Endothelial cell of umbilical vein (primary cell): ENCODE data around the gene PCDHGA8. TPM values are rescaled to one million over a fixed set of nuclear protein-coding genes. Genes with fewer than 3 reads are reported as not detected.

ENCODE experiments used
- BruUV-seq: library from RNA; stranded (reverse); fragments of 400-500 nt; replicated peaks from 2 replicates; lab custom pipeline; 2021; lab: Mats Ljungman, UMichigan
- CTCF ChIA-PET: fragments of 300-600, 350-600 bp; sonication (Branson Sonifier 250); formaldehyde crosslinking; loops from one replicate; lab custom pipeline; 2021; ENCODE audit warnings: antibody characterized with exemption, inconsistent platforms; lab: Charles Lee
- POLR2A ChIA-PET: fragments of 300-600, 350-600 bp; sonication (Branson Sonifier 250); formaldehyde crosslinking; loops from one replicate; lab custom pipeline; 2021; ENCODE audit warnings: antibody characterized with exemption, inconsistent platforms; lab: Charles Lee
- DNase-seq: peaks from one replicate; pipeline ENCODE4 v3.0.0-alpha.2; 2011; ENCODE audit warnings: low read depth, low spot score
- FAIRE-seq: peaks from 2 replicates; lab custom pipeline; 2011; peaks lifted over from hg19 to GRCh38; lab: Jason Lieb, UNC
- H2AFZ ChIP-seq: 2 replicates; pipeline ENCODE4 v1.6.0; 2012; ENCODE audit warnings: low read depth, low read length, control low read depth, inconsistent platforms
- H3K27ac ChIP-seq: 2 replicates; pipeline ENCODE4 v1.5.1; 2011; ENCODE audit warnings: low read depth, mild to moderate bottlenecking, control low read depth, low read length, moderate library complexity; ENCODE audit not compliant: insufficient read depth
- H3K27me3 ChIP-seq, 2 experiments: 2 replicates each; pipeline versions ENCODE4 v1.6.0 to v1.6.1; 2011; ENCODE audit warnings: low read length in 2 of 2, mixed read lengths in 1 of 2; ENCODE audit not compliant: control insufficient read depth in 2 of 2, insufficient read depth in 2 of 2
- H3K36me3 ChIP-seq, 2 experiments: 2 replicates in 1 of 2; 3 replicates in 1 of 2; pipeline ENCODE4 v1.5.1; 2011; ENCODE audit warnings: low read length in 2 of 2, mild to moderate bottlenecking in 1 of 2, moderate library complexity in 1 of 2; ENCODE audit not compliant: control insufficient read depth in 2 of 2, insufficient read depth in 2 of 2; ENCODE audit errors: extremely low read depth in 1 of 2
- H3K4me1 ChIP-seq: 3 replicates; pipeline ENCODE4 v1.5.1; 2011; ENCODE audit warnings: mild to moderate bottlenecking, low read length; ENCODE audit not compliant: control insufficient read depth, insufficient read depth; ENCODE audit errors: extremely low read depth
- H3K4me2 ChIP-seq: 2 replicates; pipeline ENCODE4 v1.6.1; 2011; ENCODE audit warnings: low read length, control low read depth, mixed read lengths; ENCODE audit not compliant: insufficient read depth
- H3K4me3 ChIP-seq, 3 experiments: fragments of 200-600 bp in 1 of 3; sonication (generic), shearing (Covaris generic) in 1 of 3; replicated peaks in 1 of 3; 2 replicates each; pipeline ENCODE4 v1.5.1; 2011 to 2016; ENCODE audit warnings: control low read depth in 3 of 3, low read length in 3 of 3, mild to moderate bottlenecking in 2 of 3, inconsistent platforms in 1 of 3, low read depth in 1 of 3, moderate library complexity in 1 of 3; ENCODE audit not compliant: insufficient read depth in 1 of 3
- H3K79me2 ChIP-seq: 2 replicates; pipeline ENCODE4 v1.6.0; 2012; ENCODE audit warnings: low read length, inconsistent platforms; ENCODE audit not compliant: control insufficient read depth, insufficient read depth
- H3K9ac ChIP-seq: replicated peaks from 2 replicates; pipeline ENCODE3; 2011; ENCODE audit warnings: low read length, control low read depth; ENCODE audit not compliant: insufficient read depth; ENCODE audit errors: extremely low read depth
- H3K9me1 ChIP-seq: replicated peaks from 3 replicates; pipeline ENCODE4 v1.6.0; 2011; ENCODE audit warnings: mild to moderate bottlenecking, low read length; ENCODE audit not compliant: control insufficient read depth, insufficient read depth; ENCODE audit errors: extremely low read depth
- H3K9me3 ChIP-seq: replicated peaks from 2 replicates; pipeline ENCODE4 v1.5.1; 2012; ENCODE audit warnings: low read length, inconsistent platforms; ENCODE audit not compliant: control insufficient read depth, insufficient read depth
- H4K20me1 ChIP-seq: replicated peaks from 2 replicates; pipeline ENCODE3; 2011; ENCODE audit warnings: mild to moderate bottlenecking, low read length; ENCODE audit not compliant: control insufficient read depth, insufficient read depth; ENCODE audit errors: extremely low read depth
- CTCF ChIP-seq, 2 donors: IDR thresholded peaks; 1 replicate in 1 of 2; 2 replicates in 1 of 2; pipeline ENCODE4 v1.5.1; 2011; ENCODE audit warnings: low read length in 2 of 2, mild to moderate bottlenecking in 2 of 2, moderate library complexity in 2 of 2, control low read depth in 1 of 2, inconsistent platforms in 1 of 2, low read depth in 1 of 2; ENCODE audit not compliant: insufficient read depth in 1 of 2; ENCODE audit errors: extremely low read depth in 1 of 2
- EZH2 ChIP-seq: IDR thresholded peaks from 2 replicates; pipeline ENCODE4 v1.6.1; 2012; ENCODE audit warnings: borderline replicate concordance, low read depth, mild to moderate bottlenecking, moderate library complexity, low read length, inconsistent platforms; ENCODE audit not compliant: severe bottlenecking
- FOS ChIP-seq: IDR thresholded peaks from 2 replicates; pipeline ENCODE4 v1.6.1; 2011; ENCODE audit warnings: mild to moderate bottlenecking, low read length, moderate library complexity, borderline replicate concordance; ENCODE audit not compliant: insufficient read depth
- GATA2 ChIP-seq: IDR thresholded peaks from 2 replicates; pipeline ENCODE4 v1.7.0; 2011; ENCODE audit warnings: low read depth, mild to moderate bottlenecking, moderate library complexity, mixed read lengths, low read length; ENCODE audit not compliant: insufficient read length, insufficient read depth
- JUN ChIP-seq: IDR thresholded peaks from 2 replicates; pipeline ENCODE4 v1.6.1; 2011; ENCODE audit warnings: borderline replicate concordance, low read depth; ENCODE audit not compliant: insufficient read length, insufficient read depth
- MAX ChIP-seq: IDR thresholded peaks from 2 replicates; pipeline ENCODE4 v1.6.1; 2011; ENCODE audit not compliant: insufficient read depth, insufficient read length
- MYC ChIP-seq: IDR thresholded peaks from one replicate; pipeline ENCODE4 v1.6.1; 2011; ENCODE audit warnings: mild to moderate bottlenecking, low read depth, low read length
- POLR2A ChIP-seq: IDR thresholded peaks from 2 replicates; pipeline ENCODE4 v1.6.1; 2012; ENCODE audit warnings: low read depth, mild to moderate bottlenecking, control low read depth, low read length
- POLR2AphosphoS5 ChIP-seq: IDR thresholded peaks from 2 replicates; pipeline ENCODE4 v1.6.1; 2012; ENCODE audit warnings: low read depth, mild to moderate bottlenecking, control low read depth, low read length, moderate library complexity; ENCODE audit not compliant: insufficient read depth
- dilution Hi-C: fragments of 300-500 bp; cut with MboI; formaldehyde crosslinking; loops from one replicate; pipeline ENCODE4 v1.15.0; 2019; ENCODE audit warnings: low sequenced_read_pairs; ENCODE audit not compliant: extremely low pct_ligation_motif_present
- intact Hi-C: fragments of 100-400 bp; cut with micrococcal nuclease; formaldehyde crosslinking; loops from one replicate; pipeline ENCODE4 v1.10.0; 2022
- polyA plus RNA-seq, 4 experiments: library from polyadenylated mRNA; depleted of rRNA in 3 of 4; stranded (reverse) in 3 of 4; unstranded in 1 of 4; fragments of >200 nt; gene quantifications; 2 replicates each; pipeline versions ENCODE4 v1.2.1 to v1.2.3, GENCODE V29; 2011 to 2012; ENCODE audit warnings: missing spikeins in 1 of 4
- total RNA-seq: library from RNA; stranded (reverse); gene quantifications from 2 replicates; pipeline ENCODE4 v1.2.3, GENCODE V29; 2021

Gene PCDHGA8
- total and polyA plus RNA-seq, 2 donors (not counting 3 experiments of a cell fraction or from before 2014, with no cell fraction given): 0.44 to 0.95 TPM

DNA sequence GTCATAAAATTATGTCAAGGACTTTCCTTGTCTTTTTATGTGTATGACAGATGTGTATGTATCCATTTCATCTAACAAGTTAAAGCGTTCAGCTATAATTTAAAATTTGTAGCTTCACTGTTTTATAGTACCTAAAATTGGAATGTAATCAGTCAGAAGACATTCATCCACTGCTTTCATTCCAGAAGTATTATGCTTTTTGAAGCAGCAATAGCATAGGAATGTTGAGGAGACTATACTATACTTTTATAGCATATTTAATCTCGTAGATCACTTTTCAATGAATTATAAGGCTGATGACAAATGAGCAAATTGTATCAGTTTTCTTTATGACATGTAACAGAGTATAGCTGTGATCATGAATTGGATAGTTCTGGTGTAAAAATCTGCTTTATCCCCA is 44.8 kb downstream of the PCDHGA8 start:
- Histone ChIP-seq H3K79me2 (no peaks in the 10 kb centered on the region), H3K9me1 (no peaks in the 10 kb centered on the region), H2AFZ (no peak overlapping the region), H3K27me3 (peaks cover 3 to 12% of the 10 kb centered on the region in 2 experiments), H3K27ac (no peak overlapping the region), H3K4me3 (no peak overlapping the region), H3K9ac (no peak overlapping the region), H4K20me1 (no peaks in the 10 kb centered on the region), H3K36me3 (no peaks in the 10 kb centered on the region), H3K4me1 (no peaks in the 10 kb centered on the region), H3K9me3 (no peaks in the 10 kb centered on the region), H3K4me2 (no peak overlapping the region)
- CTCF ChIA-PET: interaction anchor here (1.3 to 1.9 kb wide), 4 partner anchors 20 to 127 kb away, joined by 3 to 8 read pairs (median 4); partner anchors contain the start of genes PCDHGB7 and PCDHGC3
- TF ChIP-seq MYC: no peak
- no peak for TF ChIP-seq POLR2AphosphoS5
- TF ChIP-seq CTCF (IDR thresholded peaks at IDR 0.05; ENCODE audit: extremely low read depth in 1 of 2, insufficient read depth in 1 of 2, low read depth in 1 of 2, low read length in 2 of 2): no peak
- TF ChIP-seq FOS: no peak
- TF ChIP-seq EZH2: no peak
- no peak for TF ChIP-seq MAX
- no peak for TF ChIP-seq GATA2
- no peak for TF ChIP-seq JUN
- no peak for TF ChIP-seq POLR2A
- DNase-seq (no peak), FAIRE-seq (no peak)
- intact Hi-C loops (no loop called here), dilution Hi-C loops (no loop called here)
- no TSS peak for BruUV-seq
- POLR2A ChIA-PET: no interaction called here
